Effector CD4-positive, alpha-beta T cell (primary cell): ENCODE results near the gene KIAA0040.

ENCODE experiments used
- DNase-seq: peaks from one replicate; pipeline ENCODE4 v3.0.0-alpha.2; 2020

The KIAA0040 gene

DNA sequence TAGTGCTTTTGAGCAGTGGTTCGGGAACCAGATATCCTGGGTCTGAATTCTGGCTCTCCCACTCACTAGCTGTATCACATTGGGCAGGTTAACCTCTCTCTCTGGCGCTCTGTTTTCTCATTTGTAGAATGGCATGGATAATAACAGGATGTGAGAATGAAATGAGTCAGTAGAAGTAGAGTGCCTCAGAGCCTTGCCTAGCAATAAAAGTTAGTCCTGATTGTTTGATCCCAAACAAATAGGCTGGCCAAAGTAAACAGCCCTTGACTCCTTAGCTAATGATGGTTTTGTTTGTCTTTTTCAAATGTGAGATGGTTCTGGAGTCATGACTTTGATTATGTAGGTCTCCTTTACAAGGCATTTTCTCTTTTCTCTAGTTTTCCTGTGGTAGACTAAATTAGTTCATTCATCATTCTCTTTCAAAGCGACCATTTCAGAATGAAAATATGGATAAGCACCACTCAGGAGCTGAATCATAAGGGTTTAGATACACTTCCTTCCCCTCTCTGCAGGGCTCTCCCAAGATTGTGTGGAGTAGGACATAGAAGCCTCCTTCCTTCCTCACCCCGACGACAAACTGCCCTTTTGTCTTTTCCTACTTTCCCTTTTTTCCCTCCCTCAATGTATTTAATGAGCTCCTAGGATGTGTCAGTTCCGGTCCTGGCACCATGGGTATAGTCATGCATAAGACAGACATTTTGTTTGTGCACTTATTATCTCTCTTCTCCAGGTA is 23.1 kb downstream of the KIAA0040 start:
- no peak for DNase-seq

DNA sequence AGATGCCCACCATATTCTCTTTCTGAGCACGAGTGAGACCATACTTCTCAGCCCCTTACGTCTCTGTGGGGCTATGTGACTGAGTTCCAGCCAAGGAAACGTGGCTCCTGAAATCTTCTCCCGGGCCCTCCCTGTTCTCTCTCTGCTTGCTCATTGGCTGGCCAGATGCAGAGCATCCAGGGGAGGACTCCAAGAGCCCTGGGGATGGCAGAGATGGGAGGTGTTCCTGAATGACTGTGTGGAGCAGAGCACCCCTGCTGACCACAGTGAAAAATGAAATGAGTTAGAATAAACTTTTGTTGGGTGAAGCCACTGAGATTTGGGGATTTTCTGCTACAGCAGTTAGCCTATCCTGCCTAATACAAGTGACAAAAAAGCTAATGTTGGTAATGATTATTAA is 23.8 kb downstream of the KIAA0040 start:
- no peak for DNase-seq

DNA sequence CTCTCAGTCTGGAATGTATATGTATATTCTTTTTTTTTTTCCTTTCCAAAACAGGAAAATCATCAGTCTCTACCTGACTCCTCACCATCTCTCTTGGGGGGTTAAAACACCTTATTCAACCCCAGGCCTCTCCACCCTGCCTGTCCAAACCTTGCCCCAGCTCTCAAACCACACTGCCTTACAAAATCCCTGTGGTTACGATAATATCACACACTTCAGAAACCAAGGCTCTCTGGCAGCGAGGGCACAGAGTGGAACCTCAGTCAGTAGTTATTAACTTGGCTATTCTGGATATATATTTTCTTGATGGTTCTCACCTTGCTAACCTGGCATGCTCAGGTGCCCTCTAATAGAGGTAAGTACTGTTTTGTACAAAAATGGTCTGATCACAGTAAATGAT is 24.7 kb downstream of the KIAA0040 start:
- DNase-seq, result no peak

DNA sequence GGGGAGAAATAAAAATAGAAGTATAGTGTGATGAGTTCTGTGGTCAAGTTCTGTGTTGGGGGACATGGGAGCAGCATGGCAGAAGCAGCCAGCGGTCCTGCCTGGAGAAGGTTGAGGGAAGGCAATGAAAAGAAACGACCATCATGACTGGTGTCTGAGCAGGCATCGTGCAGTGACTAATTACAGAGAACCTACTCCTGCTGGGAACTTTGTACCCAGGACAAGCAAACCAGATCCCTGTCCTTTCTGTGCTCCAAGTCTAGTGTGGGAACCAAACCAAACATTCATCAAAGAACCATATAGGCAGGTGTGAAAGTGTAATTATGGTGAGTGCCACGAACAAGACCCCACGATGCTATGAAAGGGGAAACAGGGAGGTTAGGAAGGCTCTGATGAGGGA is 25.8 kb downstream of the KIAA0040 start:
- DNase-seq, result no peak

DNA sequence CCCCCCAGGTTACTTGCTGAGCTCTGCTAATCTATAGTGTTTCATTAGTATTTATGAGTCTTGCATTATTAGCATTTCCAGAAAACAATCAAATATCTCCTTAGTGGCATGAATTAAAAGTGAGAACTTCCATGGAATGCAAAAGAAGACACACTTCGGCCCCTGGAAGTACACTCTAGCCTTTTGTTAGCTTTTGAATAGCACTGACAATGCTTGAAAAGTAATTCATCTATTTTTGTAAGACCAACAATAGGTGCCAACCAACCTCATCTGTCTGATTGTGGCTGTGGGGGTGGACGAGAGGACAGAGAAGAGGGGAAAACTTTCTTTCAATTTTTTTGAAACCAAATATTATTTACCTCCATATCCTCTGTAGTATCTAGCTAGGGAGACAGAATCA is 27.8 kb downstream of the KIAA0040 start:
- DNase-seq, result no peak

DNA sequence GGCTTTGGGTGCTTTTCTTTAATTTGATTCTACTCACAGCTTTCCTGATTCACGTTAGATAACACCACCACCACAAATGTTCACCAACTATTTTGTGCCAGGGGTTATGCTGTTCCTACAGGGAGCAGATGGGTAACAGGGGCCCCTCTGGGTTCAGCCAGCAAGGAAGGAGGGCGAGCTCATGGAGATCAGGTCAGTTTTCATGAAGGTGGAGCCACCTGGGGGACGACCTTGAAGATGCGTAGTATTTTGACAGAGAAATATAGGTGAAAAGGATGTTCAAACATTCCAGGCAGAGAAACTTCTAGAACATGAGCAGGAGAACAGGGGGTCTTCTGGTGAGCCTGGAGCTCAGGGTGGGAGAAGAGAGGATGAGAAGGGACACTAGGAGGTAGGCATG is 28.9 kb downstream of the KIAA0040 start:
- no peak for DNase-seq

DNA sequence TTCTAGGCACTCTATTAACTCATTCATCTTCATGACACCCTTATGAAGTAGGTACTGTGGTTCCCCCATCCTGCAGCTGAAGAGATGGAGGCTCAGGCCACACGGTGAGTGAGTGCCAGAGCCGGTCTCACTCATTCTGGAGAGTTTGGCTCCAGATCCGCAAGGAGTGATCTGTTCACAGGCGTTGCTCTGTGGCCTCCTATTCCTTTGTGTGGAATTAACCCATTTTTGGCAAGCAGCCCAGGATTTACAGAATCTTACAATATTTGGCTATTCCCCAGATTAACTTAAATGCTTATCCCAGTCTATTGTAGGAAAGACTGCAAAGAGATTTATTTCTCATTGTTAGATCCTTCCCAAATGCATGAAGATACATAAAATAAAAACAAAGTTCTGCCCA is 29.6 kb downstream of the KIAA0040 start:
- DNase-seq, result no peak

DNA sequence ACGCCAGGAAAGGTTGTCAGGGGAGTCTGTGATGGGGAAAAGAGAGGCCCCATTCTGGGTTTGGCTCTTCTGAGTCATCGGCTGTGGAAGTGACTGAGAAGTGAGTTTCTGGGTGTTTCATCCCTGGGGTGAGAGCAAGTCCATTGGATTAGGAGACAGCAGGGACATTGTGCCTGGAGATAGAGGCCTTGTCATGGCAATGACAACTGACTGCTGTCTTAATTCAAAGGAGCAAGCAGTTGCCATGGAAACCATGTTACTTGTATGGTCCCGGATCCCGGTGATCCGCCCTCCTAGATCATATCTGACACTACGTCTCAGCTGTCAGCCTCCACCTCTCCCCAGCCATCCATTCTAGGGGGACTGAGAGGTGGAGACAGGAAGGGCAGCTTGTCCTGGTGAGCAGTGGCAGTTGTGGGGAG is 34.4 kb downstream of the KIAA0040 start:
- no peak for DNase-seq

DNA sequence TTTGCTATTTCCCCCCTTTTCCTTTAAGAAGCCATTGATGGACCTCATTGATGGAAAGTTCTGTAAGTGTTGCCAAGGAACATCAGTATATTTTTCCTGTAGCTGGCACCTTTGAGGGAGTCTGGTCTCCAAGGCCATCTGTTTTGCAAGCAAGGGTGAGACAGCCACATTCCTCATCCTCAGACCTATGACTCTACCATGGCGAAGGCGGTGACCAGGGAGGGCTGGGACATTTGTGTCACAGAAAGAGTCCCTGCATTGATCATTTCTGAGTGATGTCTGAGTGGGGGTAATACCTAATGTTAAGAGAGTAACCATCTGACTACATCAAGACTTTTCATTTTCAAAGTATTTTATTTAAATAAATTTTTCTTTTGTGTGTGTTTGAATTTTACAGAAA is 35.4 kb downstream of the KIAA0040 start:
- DNase-seq, result no peak

DNA sequence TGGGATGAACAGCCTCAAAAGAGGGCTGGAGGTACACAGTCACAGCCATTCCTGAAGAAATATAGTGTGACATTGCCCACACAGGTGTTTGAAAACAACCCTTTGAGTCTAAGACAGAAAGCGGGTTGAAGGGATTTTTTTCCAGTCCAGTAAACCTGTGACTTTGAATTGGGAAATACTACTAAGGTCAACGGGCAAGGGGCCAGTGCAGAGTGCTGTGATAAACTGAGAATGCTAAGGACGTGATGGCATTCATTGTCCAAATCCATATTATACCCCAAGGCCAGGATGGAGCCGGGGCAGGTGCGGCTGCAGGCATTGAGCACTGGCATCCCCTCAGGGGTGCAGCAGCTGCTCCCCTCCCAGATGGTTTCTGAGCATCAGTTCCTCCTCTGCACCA is 36.6 kb downstream of the KIAA0040 start:
- DNase-seq, result no peak

DNA sequence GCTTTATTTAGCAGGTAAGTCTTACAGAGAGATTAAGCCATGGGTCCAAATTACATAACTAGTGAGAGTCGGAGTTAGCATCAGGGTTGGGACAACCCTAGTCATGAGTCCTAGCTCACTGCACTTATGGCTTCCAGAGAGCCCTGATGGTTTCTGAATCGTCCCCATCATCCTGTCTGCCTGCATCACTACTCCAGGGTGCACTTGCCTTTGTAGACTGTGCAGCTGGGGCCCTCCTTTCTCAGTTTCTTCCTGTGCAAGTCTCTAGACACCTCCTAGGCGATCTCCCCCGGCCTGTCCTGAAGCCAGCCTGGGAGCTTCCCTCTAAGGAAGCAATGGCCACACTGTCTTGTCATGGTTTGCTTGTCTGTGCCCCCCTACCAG is 37.1 kb downstream of the KIAA0040 start:
- DNase-seq, result no peak

DNA sequence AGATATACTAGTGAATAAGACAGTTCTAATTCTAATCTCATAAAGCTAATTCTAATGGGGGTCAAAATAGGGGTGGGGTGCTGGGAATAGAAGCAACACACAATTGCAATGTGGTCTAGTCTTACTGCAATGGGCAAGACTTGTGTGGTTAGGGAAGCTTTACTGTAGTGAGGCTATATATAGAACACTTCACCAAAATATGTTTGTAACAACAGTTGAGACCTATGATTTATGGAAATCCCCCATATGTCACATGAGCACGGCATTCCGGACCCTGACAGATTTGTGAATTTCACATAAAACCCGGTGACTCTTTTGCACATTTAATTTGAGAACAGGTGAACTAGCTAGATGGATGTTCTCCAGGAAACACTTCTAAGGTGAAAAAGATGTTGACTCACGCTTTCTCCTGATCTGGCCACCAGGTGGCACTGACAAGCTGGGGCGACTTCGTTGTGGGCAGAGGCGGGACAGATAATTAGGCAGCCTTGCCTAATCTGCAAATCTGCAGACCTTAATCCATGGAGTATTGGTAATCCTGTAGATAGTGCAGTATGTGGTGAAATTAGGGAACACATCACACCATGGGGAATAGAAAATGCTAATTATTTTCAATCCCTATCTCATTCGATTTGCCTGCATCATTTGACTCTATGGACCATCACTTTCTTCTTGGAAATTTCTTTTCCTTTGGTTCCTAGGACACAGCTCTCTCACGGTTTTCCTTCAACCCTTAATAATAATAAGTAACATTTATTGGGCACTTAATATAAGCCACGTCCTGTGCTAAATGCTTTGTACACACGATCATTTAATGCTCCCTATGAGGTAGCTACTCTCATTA is 37.7 kb downstream of the KIAA0040 start:
- peak; percentile 69 for DNase-seq

DNA sequence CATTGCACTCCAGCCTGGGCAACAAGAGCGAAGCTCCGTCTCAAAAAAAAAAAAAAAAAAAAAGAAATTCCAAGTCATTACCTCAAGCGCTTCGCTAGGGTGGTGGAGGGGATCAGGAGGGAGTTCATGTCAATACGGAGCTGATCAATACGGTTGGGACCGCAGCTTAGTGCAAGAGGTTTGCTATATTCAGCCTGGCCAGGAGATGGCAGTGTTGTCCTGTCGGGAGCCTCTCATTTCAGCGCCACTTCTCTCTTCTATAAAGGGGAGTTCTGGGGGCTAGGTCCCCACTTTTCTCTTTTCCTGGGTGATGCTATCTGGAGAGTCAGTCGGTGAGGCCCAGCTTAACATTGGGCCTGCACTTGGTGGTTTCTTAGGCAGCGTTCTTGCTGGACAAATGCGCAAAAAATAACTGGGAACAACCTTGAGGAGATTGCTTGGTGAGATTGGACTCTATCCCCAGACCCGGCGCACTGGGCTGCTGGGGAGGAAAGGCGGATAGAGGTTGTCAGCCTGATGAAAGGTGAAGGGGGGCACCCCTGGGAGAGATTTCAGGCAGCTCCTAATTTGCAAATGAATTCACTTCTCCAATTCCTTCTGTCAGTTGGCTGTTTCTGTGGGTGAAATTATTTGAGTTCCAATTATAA is 40.4 kb downstream of the KIAA0040 start:
- DNase-seq, result peak; percentile 65

DNA sequence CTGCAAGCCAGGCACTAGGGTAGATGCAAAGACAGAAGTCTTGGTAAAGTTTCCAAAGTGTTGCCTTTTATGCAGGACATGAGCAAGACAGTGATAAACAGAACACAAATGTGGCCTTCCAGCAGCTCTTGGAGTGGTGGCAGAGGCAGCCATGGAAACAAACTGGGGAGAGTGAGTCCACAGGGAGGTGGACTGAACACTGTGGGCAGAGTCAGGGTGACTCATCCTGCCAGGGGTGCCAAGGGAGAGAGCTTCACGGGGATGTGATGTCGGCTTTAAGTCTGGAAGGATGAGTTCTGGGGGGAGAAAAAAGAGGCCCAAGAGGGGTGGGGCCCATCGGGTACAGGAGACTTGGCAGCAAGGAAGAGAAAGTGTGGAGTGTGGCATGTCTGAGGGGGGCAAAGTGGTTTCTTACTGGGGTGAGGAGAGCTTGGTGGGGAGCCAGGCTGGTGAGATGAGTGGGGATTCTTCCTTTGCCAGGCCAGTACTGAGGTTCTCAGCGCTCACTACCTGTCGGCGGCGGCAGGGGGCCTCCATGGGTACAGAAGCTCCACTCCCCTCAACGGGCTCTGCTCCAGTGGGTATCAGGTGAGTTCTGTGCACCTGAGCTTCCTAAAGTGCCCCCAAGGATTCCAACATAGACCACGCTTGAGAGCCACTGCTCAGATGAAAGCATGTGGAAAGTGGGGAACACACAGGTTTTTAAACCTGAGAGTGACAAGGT is 41.8 kb downstream of the KIAA0040 start:
- no peak for DNase-seq

DNA sequence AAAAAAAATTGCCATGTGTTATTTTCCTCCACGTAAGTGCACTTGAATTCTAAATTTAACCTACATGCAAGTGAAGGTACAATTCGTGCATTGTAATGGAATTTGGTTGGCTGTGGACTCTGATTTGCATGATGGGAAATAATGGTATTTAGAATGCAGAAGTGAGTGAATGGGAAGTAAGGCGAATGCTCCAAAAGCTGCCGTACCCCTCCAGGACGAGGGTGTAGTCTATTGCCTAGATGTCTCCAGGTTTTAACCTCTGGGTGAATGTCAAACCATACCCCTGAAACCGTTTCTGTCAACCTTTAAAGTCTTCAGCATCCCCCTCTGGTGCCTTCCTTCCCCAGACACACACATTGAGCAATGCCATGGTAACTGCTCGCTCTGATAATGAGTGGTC is 44.5 kb downstream of the KIAA0040 start:
- no peak for DNase-seq

DNA sequence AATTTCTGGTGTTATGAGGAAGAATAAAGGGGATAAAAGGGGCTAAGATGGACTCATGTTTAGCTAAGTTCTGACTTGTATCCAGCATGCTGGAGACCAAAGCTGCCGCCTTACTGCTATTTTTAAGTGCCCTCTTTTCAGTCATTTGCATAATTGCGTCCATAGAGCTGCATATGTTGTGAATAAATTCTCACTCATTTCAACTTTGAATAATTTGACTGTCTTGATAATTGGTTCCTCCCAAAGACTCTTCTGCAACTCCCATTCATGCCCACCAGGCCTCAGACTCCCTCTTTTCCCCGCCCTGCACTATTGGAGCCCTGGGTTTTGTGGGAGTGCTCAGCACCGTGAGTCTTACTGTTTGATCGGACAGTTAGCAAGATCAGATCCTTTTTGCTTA is 45.0 kb downstream of the KIAA0040 start:
- no peak for DNase-seq

DNA sequence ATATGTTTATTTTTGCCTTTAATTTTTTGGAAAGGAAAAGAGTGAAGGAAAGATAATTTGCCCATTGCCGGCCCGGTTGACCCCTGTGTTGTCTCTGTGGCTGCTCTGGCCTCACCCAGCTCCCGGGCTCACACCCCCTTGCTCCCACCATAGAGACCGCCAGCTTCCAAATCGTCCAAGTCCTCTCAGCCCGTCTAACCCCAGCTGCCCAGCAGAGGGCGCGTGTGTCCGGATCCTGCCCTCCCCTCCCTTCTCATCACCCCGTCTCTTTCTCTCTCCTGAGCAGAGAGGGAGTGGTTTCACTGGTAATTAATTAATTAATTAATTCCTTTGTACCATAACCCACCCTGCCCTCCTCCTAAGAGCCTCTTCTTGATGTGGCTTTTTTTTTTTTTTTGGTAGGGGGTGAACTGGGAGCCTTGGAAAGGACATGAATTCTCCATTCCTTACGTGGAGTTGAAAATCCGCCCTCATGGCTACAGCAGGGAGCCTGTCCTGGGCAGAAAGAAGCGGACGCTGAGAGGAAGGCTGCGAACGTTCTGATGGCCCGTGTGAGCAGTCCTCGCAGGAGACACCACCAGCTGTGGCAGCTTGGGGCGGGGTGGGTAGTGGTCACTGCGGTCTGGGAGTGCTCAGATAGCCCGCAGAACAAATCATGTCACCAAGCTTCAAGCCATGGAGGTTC is 45.9 kb downstream of the KIAA0040 start:
- peak; percentile 59 for DNase-seq

DNA sequence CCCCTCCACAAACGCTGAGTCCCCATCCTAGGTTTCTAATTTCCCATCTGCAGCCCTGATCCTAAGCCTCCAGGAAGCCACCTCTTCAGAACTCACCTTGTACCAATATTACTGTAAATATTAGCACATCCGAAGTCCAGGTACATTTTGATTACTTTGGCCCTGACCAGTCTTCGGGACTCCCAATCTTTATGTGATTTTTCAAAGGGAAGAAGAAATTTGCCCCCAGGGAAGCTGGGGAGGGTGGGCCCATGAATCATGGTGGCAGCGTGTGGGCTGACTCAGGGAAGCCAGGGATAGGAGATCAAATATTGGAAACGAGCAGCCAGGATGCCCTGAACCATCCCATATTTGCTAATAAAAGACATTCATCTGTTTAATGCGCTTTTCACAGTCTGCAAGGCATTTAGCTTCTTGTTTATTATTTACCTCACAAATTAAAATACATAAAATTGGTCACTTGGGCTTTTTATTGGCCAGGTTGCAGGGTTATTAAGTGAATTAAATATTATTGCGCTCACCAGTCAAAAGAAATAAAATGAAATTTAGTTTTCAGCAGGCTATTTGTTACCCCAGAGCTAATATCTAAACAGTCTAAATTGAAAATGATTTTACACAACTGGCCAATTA is 46.6 kb downstream of the KIAA0040 start:
- DNase-seq, result no peak

DNA sequence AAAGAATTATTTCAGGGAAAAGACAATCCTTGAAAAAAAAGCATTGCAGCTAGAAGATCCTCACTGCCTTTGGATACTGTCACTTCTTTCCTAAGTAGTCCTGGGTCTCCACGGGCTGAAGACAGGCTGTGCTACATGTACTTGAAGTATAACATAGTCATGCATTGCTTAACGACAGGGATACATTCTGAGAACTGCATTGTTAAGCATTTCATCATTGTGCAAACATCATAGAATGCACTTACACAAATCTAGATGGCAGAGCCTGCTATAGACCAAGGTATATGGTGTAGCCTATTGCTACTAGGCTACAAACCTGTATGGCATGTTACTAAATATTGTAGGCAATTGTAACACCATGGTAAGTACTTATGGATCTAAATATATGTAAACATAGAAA is 54.0 kb downstream of the KIAA0040 start:
- DNase-seq, result no peak

DNA sequence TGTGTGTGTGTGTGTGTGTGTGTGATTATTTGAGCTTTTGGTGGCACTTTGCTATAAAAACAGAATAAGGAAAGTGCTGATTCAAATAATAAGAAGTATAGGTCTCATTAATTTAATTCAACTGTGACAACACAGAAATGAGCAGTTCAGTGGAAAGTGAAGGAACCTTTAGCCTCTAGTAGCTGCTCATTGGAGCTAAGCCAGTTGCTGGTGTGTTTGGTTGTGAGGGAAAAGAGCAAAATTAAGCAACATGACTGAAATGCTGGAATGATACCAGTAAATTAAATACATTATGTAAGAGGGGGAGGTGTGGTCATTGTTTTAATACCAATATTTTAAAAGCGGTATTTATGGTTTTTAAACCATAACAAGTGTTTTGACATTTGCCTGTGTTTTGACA is 55.2 kb downstream of the KIAA0040 start:
- no peak for DNase-seq

DNA sequence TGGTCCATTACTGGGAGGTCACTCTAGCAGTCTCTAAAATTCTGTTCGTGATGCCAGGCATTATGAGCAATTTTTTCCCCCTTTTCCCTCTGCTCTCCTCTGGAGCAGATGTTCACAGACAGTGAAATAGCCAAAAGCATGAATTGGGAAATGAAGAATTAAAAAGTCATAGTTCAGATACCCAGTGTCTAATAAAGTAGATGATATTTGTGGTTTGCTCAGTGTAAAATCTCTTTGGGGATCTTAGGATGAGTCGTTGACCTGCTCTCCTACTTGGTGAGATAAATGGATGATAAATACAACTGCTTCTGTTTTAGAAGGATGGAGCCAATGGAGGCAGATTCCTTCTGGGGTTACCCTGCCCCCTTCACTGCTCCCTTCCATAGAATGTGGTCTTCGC is 56.3 kb downstream of the KIAA0040 start:
- no peak for DNase-seq

DNA sequence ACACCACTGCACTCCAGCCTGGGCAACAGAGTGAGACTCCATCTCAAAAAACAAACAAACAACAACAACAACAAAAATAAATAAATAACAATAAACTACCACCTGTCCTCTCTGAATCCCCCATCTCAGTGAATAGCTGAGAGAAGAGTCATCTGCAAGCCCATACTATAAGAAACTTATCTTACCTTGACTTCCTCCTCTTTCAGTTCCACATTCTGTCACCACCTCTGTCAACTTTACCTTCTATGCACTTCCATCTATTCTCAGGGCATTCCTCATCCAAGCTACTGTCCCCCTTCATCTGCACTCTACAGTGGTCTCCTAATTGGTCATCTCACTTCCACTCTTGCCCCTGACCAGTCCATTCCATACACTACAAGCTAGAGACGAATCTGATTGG is 58.1 kb downstream of the KIAA0040 start:
- DNase-seq, result no peak
